Measurements from ENCODE around the gene IQCF6.
A peak's percentile ranks its signal among the peaks of the same experiment; 100 is the strongest.

IQCF6 gene

GRCh38 chr3:51799879-51800749, 21.1 kb upstream of the IQCF6 start:
- Histone ChIP-seq H3K27me3 (replicated peaks) (no peaks in the 10 kb centered on the region), H3K4me3 (ENCODE audit: low read depth, low read length) (no peak overlapping the region), H3K27ac (no peak overlapping the region), H3K36me3 (replicated peaks) (no peaks in the 10 kb centered on the region)
- TF ChIP-seq, protein P1, sequence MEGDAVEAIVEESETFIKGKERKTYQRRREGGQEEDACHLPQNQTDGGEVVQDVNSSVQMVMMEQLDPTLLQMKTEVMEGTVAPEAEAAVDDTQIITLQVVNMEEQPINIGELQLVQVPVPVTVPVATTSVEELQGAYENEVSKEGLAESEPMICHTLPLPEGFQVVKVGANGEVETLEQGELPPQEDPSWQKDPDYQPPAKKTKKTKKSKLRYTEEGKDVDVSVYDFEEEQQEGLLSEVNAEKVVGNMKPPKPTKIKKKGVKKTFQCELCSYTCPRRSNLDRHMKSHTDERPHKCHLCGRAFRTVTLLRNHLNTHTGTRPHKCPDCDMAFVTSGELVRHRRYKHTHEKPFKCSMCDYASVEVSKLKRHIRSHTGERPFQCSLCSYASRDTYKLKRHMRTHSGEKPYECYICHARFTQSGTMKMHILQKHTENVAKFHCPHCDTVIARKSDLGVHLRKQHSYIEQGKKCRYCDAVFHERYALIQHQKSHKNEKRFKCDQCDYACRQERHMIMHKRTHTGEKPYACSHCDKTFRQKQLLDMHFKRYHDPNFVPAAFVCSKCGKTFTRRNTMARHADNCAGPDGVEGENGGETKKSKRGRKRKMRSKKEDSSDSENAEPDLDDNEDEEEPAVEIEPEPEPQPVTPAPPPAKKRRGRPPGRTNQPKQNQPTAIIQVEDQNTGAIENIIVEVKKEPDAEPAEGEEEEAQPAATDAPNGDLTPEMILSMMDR (IDR thresholded peaks at IDR 0.05; ENCODE audit: low read depth, low read length, missing control alignments) = peak; percentile 71
- DNase-seq = peak; percentile 74
- in situ Hi-C loops (cut with HindIII; ENCODE audit: low pct_ligation_motif_present, low sequenced_read_pairs) = no loop called here

DNA sequence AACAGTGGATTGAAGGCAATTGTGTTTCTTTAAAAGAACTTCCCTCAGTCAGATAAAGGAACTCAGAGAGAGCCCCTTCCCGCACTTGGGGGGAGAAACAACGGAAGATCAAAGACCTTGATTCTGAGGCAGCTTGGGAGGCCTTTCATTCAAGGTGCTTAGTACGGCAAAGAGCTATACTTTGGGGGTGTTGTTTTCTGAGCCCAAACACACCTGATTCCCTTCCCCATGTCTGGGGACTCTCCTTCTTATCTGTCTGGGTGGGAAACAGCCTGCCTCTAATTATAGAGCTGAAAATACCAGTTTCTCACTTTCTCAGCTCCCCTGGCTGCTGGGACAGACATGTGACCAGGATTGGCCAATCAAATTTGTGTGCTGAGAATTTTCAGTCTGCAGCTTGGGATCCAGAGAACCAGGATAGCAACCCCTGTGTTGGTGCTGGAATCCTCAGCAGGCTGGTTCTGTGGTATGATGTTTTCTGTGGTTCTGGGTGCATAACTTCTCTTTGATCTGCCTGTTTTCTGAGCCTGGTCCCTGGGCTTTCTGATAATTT, 19.4 kb upstream of the IQCF6 start:
- DNase-seq = no peak
- H3K4me3 ChIP-seq (ENCODE audit: low read depth, low read length) = no peak overlapping the region
- in situ Hi-C loops (cut with HindIII; ENCODE audit: low pct_ligation_motif_present, low sequenced_read_pairs) = no loop called here
- TF ChIP-seq, protein P1 (IDR thresholded peaks at IDR 0.05; ENCODE audit: low read depth, low read length, missing control alignments) = no peak
- H3K27me3 ChIP-seq (replicated peaks) = no peaks in the 10 kb centered on the region
- H3K36me3 ChIP-seq (replicated peaks) = no peaks in the 10 kb centered on the region
- no peak overlapping the region for H3K27ac ChIP-seq

- in situ Hi-C loops (cut with HindIII; ENCODE audit: low pct_ligation_motif_present, low sequenced_read_pairs) = no loop called here
- Histone ChIP-seq H3K27ac (no peak overlapping the region), H3K36me3 (replicated peaks) (no peaks in the 10 kb centered on the region), H3K27me3 (replicated peaks) (no peaks in the 10 kb centered on the region), H3K4me3 (ENCODE audit: low read depth, low read length) (no peak overlapping the region)
- no peak for DNase-seq
- TF ChIP-seq, protein P1 (IDR thresholded peaks at IDR 0.05; ENCODE audit: low read depth, low read length, missing control alignments) = no peak
These were observed 17.8 kb upstream of the IQCF6 start for GRCh38 chr3:51796854-51797253.

DNA sequence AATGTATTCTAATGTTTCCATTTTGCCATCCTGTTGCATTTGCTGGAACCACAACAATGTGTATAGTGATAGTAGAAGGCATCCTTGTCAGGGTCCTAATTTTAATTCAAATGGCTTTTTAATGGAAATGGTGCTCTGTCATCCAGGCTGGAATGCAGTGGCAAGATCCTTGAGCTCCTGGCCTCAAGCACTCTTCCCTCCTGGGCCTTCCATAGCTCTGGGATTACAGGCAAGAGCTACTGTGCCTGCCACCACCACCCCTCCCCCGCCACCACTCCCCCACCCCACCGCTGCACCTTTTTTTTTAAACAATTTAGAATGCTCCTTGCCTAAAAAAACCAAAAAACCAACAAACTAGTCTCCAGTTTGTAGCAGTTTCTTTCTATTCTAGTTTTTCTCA, 15.2 kb upstream of the IQCF6 start:
- no peak overlapping the region for H3K4me3 ChIP-seq (ENCODE audit: low read depth, low read length)
- H3K27ac ChIP-seq = no peak overlapping the region
- DNase-seq = no peak
- no peaks in the 10 kb centered on the region for H3K27me3 ChIP-seq (replicated peaks)
- in situ Hi-C loops (cut with HindIII; ENCODE audit: low pct_ligation_motif_present, low sequenced_read_pairs) = no loop called here
- no peaks in the 10 kb centered on the region for H3K36me3 ChIP-seq (replicated peaks)
- TF ChIP-seq, protein P1 (IDR thresholded peaks at IDR 0.05; ENCODE audit: low read depth, low read length, missing control alignments) = no peak

GRCh38 chr3:51792206-51792605, 13.2 kb upstream of the IQCF6 start:
- Histone ChIP-seq H3K27ac (no peak overlapping the region), H3K27me3 (replicated peaks) (no peaks in the 10 kb centered on the region), H3K36me3 (replicated peaks) (no peaks in the 10 kb centered on the region), H3K4me3 (ENCODE audit: low read depth, low read length) (no peak overlapping the region)
- in situ Hi-C loops (cut with HindIII; ENCODE audit: low pct_ligation_motif_present, low sequenced_read_pairs) = no loop called here
- DNase-seq = no peak
- TF ChIP-seq, protein P1 (IDR thresholded peaks at IDR 0.05; ENCODE audit: low read depth, low read length, missing control alignments) = no peak

All from brain microvascular endothelial cell (primary cell).